Hepatocyte (in vitro differentiated cells): ENCODE data around the gene MAU2. TPM values are rescaled to one million over a fixed set of nuclear protein-coding genes. Genes with fewer than 3 reads are reported as not detected.
"Not testable (repeated sequence)": the region's sequence is repeated elsewhere in the genome, so short reads cannot be mapped to it uniquely, and the experiment has no call there.

Experiments
- DNase-seq: peaks from one replicate; pipeline ENCODE4 v3.0.0-alpha.2; 2016; ENCODE audit warnings: low spot score
- H2AFZ ChIP-seq: fragments of 200-600 bp; sonication (generic); 2 replicates; pipeline ENCODE4 v1.6.0; 2016; ENCODE audit warnings: antibody characterized with exemption, mild to moderate bottlenecking
- H3K27ac ChIP-seq: fragments of 200-600 bp; sonication (generic); 2 replicates; pipeline ENCODE4 v1.5.1; 2016; ENCODE audit warnings: mild to moderate bottlenecking
- H3K27me3 ChIP-seq: fragments of 200-600 bp; sonication (generic); 2 replicates; pipeline ENCODE4 v1.6.1; 2016
- H3K36me3 ChIP-seq: fragments of 200-600 bp; sonication (generic); replicated peaks from 2 replicates; pipeline ENCODE4 v1.5.1; 2016; ENCODE audit warnings: low read depth; ENCODE audit not compliant: insufficient read depth
- H3K4me1 ChIP-seq: fragments of 200-600 bp; sonication (generic); 2 replicates; pipeline ENCODE4 v1.5.1; 2016; ENCODE audit warnings: mild to moderate bottlenecking, moderate library complexity; ENCODE audit not compliant: insufficient read depth
- H3K4me2 ChIP-seq: fragments of 200-600 bp; sonication (generic); 2 replicates; pipeline ENCODE4 v1.6.0; 2016
- H3K4me3 ChIP-seq: fragments of 200-600 bp; sonication (generic); 2 replicates; pipeline ENCODE4 v1.5.1; 2016; ENCODE audit warnings: mild to moderate bottlenecking
- H3K79me2 ChIP-seq: fragments of 200-600 bp; sonication (generic); 2 replicates; pipeline ENCODE4 v1.6.0; 2017; ENCODE audit warnings: mild to moderate bottlenecking
- H3K9me2 ChIP-seq: fragments of 200-600 bp; sonication (generic); replicated peaks from 2 replicates; pipeline ENCODE4 v1.6.0; 2017; ENCODE audit warnings: mild to moderate bottlenecking; ENCODE audit not compliant: insufficient read depth
- H3K9me3 ChIP-seq: fragments of 200-600 bp; sonication (generic); 2 replicates; pipeline ENCODE4 v1.5.1; 2016; ENCODE audit warnings: low read depth, mild to moderate bottlenecking
- H4K20me1 ChIP-seq: fragments of 200-600 bp; sonication (generic); 2 replicates; pipeline ENCODE4 v1.6.0; 2016; ENCODE audit warnings: mild to moderate bottlenecking; ENCODE audit not compliant: insufficient read depth, poor library complexity, severe bottlenecking
- CTCF ChIP-seq: fragments of 200-600 bp; sonication (generic); IDR thresholded peaks from 2 replicates; pipeline ENCODE4 v1.5.1; 2016; ENCODE audit warnings: antibody characterized with exemption, mild to moderate bottlenecking; ENCODE audit not compliant: poor library complexity
- EZH2 ChIP-seq: fragments of 200-600 bp; sonication (generic); IDR thresholded peaks from 2 replicates; pipeline ENCODE4 v1.6.1; 2016; ENCODE audit warnings: antibody characterized with exemption, mild to moderate bottlenecking, borderline replicate concordance
- EZH2phosphoT487 ChIP-seq: fragments of 200-600 bp; sonication (generic); IDR thresholded peaks from one replicate; pipeline ENCODE4 v1.6.1; 2018; ENCODE audit warnings: antibody characterized with exemption, mild to moderate bottlenecking, low read depth, moderate library complexity; ENCODE audit not compliant: unreplicated experiment, severe bottlenecking
- WGBS: methylation state at CpG from one replicate; pipeline ENCODE4 v1.1.6; 2016; ENCODE audit warnings: low lambda C conversion rate; ENCODE audit errors: missing lambda C conversion rate; 5-methylcytosine and 5-hydroxymethylcytosine counted together
- polyA plus RNA-seq: library from polyadenylated mRNA; unstranded; fragments of >200 nt; fragmentation: Nextera tagmentation; extraction: Ambion mirVana; gene quantifications from 2 replicates; pipeline ENCODE4 v1.2.1, GENCODE V29; 2016
- total RNA-seq: library from RNA; depleted of rRNA; stranded (reverse); fragments of >200 nt; gene quantifications from 2 replicates; pipeline ENCODE4 v1.2.3, GENCODE V29; 2014

MAU2 gene
- total and polyA plus RNA-seq, 2 experiments from 2014 or later: 25.3 to 31.8 TPM

- Histone ChIP-seq H3K4me3 (no peak overlapping the region), H3K4me2 (no peak overlapping the region), H3K4me1 (no peaks in the 10 kb centered on the region), H3K27me3 (no peaks in the 10 kb centered on the region), H3K9me3 (no peaks in the 10 kb centered on the region), H3K9me2 (no peaks in the 10 kb centered on the region), H2AFZ (no peak overlapping the region), H4K20me1 (no peaks in the 10 kb centered on the region), H3K79me2 (no peaks in the 10 kb centered on the region), H3K36me3 (no peaks in the 10 kb centered on the region), H3K27ac (no peak overlapping the region)
- 91% methylated on average over 9 of the region's 9 CpGs for WGBS
- TF ChIP-seq CTCF (no peak), EZH2 (no peak), EZH2phosphoT487 (no peak)
- DNase-seq: no peak
Measured at GRCh38 chr19:19348266-19348665, 27.6 kb downstream of the MAU2 start.

- H3K9me3 ChIP-seq: no peaks in the 10 kb centered on the region
- no peak overlapping the region for H2AFZ ChIP-seq
- no peak overlapping the region for H3K4me2 ChIP-seq
- no peak overlapping the region for H3K27ac ChIP-seq
- 92% methylated on average over 7 of the region's 7 CpGs for WGBS
- no peaks in the 10 kb centered on the region for H3K79me2 ChIP-seq
- no peaks in the 10 kb centered on the region for H3K4me1 ChIP-seq
- no peaks in the 10 kb centered on the region for H3K27me3 ChIP-seq
- H4K20me1 ChIP-seq: no peaks in the 10 kb centered on the region
- no peaks in the 10 kb centered on the region for H3K9me2 ChIP-seq
- no peak for DNase-seq
- H3K36me3 ChIP-seq: no peaks in the 10 kb centered on the region
- TF ChIP-seq EZH2 (no peak), CTCF (no peak), EZH2phosphoT487 (no peak)
- no peak overlapping the region for H3K4me3 ChIP-seq
Measured at GRCh38 chr19:19349365-19349764, 28.7 kb downstream of the MAU2 start.

- not testable (repeated sequence) for H4K20me1 ChIP-seq, DNase-seq, H3K79me2 ChIP-seq, H3K27me3 ChIP-seq, H3K9me3 ChIP-seq, H3K4me1 ChIP-seq, H3K36me3 ChIP-seq, H2AFZ ChIP-seq, H3K27ac ChIP-seq, H3K4me2 ChIP-seq, H3K4me3 ChIP-seq, H3K9me2 ChIP-seq
- WGBS: 99% methylated on average over 7 of the region's 8 CpGs
Measured at GRCh38 chr19:19350756-19351155, 30.1 kb downstream of the MAU2 start.

- WGBS: 99% methylated on average over 8 of the region's 8 CpGs
- DNase-seq: no peak
- Histone ChIP-seq H3K79me2 (no peaks in the 10 kb centered on the region), H4K20me1 (no peaks in the 10 kb centered on the region), H3K9me2 (no peaks in the 10 kb centered on the region), H3K27me3 (no peaks in the 10 kb centered on the region), H3K36me3 (no peaks in the 10 kb centered on the region), H3K27ac (no peak overlapping the region), H3K4me2 (no peak overlapping the region), H3K4me1 (no peaks in the 10 kb centered on the region), H2AFZ (no peak overlapping the region), H3K9me3 (no peaks in the 10 kb centered on the region), H3K4me3 (no peak overlapping the region)
- TF ChIP-seq EZH2: no peak
- TF ChIP-seq CTCF: no peak
- TF ChIP-seq EZH2phosphoT487: no peak
Measured at GRCh38 chr19:19352823-19353222, 32.2 kb downstream of the MAU2 start.
